Stimulated activated CD8-positive, alpha-beta memory T cell treated with anti-CD3 and anti-CD28 coated beads, Interleukin-15, amount 100 ng/mL, for 48 hours (primary cell): Measurements from ENCODE around the gene CPA1.

ENCODE experiments used
- DNase-seq, 2 donors: peaks; one replicate each; pipeline ENCODE4 v3.0.0-alpha.2; 2020; ENCODE audit warnings: low read depth in 2 of 2

The CPA1 gene

GRCh38 chr7:130394421-130395195 lies 14.3 kb downstream of the CPA1 start:
- peak in 1 of 2 donors; percentile 4 for DNase-seq

- no peak for DNase-seq
Observed at GRCh38 chr7:130395421-130395820, 15.1 kb downstream of the CPA1 start.

- no peak for DNase-seq
Observed at GRCh38 chr7:130396109-130396508, 15.8 kb downstream of the CPA1 start.

GRCh38 chr7:130397051-130397757 lies 16.9 kb downstream of the CPA1 start:
- no peak for DNase-seq

- no peak for DNase-seq
Observed at GRCh38 chr7:130397758-130398073, 17.4 kb downstream of the CPA1 start.

- DNase-seq = no peak
Observed at GRCh38 chr7:130398526-130399090, 18.3 kb downstream of the CPA1 start.

- DNase-seq = no peak
Observed at GRCh38 chr7:130400120-130400572, 19.9 kb downstream of the CPA1 start.

DNA sequence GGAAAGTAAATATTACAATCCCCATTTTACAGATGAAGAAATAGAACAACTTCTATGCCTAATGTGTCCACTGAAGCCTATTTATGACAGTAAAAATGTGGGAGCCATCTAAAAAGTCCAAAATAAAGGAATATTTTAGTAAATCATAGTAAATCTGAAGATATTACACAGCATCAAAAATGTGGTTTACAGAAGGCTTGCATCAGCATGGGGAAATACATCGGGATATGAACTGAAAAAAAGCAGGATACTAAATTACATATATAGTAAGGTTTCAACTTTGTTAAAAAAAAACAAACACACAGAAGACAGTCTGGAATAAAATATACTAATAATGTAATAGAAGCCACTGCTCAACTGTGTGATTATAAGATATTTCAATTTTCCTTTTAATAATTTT lies 20.8 kb downstream of the CPA1 start:
- DNase-seq = no peak

GRCh38 chr7:130401578-130401977 lies 21.3 kb downstream of the CPA1 start:
- no peak for DNase-seq

DNA sequence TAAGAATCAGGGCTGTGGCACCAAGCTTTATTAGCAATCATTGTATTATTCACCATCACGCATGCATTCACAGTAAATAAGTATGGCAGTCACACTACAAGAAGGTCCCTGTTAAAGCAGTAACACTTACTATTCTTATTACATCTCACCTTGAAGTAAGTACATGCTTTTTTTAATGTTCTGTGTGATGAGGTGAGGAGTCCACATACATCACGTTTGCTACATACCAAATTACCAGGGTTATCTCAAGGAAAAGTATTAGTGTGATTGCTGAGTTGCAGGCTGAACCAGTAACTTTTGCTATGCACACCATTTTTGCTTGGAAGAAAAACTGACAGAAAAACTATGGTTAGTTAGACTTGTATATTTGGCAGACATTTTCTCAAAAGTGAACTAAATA lies 24.7 kb downstream of the CPA1 start:
- DNase-seq = no peak

- no peak for DNase-seq
Observed at GRCh38 chr7:130409067-130409711, 28.9 kb downstream of the CPA1 start.

- no peak for DNase-seq
Observed at GRCh38 chr7:130409712-130410072, 29.4 kb downstream of the CPA1 start.

DNA sequence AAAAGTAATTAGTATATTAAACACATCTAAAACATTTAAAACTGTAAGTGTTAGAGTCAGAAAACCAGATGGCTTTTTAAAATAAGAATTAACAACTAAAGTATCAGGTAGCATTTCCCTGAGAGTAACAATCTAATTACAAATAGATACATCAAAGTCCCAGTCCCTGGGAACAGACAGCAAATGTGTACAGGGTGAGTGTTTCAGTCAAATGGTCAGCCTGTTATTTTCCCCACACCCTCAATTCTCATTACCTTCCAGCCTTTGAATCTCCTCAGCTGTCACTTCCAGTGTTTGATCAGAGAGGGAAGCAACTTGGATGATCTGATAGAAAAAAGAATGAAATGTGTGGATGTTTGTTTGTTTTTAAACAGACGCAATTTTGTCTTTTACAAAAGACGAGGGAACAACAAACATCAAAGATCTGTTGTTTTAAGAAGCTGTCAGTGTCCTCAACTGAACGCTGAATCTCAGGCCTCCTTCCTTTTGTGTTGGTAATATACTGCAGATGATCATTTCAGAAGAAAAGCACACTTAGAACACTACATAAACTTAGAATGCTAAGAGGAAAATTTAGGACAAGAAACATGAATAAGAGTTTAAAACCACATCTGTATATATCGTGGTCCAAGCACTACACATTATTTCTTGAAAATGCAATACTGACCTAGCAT lies 30.7 kb downstream of the CPA1 start:
- no peak for DNase-seq

DNA sequence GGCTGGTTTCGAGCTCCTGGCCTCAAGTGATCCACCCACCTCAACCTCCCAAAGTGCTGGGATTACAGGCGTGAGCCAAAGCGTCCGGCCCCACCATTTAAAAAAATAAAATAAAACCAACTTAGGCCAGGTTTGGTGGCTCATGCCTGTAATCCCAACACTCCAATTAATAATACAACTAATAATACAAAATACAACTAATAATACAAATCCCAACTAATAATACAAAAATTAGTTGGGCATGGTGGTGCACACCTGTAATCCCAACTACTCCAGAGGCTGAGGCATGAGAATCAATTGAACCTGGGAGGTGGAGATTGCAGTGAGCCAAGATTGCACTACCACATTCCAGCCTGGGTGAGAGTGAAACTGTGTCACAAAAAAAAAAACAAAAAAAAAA lies 32.9 kb downstream of the CPA1 start:
- no peak for DNase-seq

DNA sequence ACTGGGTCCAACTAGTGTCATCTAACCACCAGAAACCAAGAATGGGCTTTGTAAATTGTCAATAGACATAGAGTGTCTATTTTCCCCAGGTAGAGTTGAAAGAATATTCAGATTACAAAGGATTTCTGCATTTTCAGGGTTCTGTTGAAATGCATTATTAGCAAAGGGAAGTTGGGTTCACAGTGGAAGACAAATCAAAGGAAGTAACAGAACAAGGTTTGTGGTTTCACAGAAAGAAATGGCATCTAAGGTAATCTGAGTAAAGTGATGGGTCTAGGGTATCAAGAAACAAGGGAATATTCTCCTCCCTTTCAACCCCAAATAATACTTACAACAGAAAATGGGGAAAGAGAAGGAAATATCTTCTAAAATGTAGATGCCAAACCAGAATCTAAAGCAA lies 34.7 kb downstream of the CPA1 start:
- DNase-seq = no peak

DNA sequence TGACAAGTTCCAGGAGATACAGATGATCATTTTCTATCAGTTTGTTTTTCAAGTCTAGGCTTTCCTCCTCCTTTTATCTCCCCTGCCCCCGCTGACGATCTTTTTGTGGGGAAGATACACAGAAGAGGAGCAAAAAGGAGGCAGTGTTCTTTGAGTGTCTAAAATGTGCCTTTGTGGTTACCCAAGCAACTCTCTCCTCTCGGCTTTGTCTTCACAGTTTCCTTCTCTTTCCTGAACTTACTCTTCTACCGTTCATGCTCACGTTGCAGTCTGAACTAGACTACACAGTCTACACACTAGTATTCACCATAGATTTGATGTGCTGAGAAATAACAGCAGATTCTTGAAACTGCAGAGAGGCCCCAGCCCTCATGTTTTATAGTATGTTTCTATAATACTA lies 36.9 kb downstream of the CPA1 start:
- DNase-seq = no peak

GRCh38 chr7:130418306-130418705 lies 38.0 kb downstream of the CPA1 start:
- DNase-seq = no peak

GRCh38 chr7:130419658-130420057 lies 39.4 kb downstream of the CPA1 start:
- DNase-seq = no peak

- no peak for DNase-seq
Observed at GRCh38 chr7:130420943-130421578, 40.8 kb downstream of the CPA1 start.

DNA sequence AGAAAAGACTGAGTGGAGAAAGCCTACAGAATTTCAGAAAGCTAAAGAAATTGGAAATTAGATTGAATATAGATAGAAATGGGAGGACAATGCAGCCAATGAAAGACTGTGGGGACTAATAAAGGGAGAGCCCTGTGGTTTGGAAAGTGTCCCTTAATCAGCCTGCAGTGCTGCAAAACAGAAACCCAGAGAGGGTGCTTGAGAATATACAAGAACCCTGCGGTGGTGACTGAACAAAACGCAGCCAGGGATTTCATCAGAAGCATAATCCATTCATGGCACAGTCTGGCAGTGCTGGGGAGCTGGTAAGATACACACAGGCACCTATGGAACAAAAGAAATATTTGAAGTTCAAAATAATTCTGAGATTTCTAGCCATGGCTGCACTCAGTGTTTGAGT lies 41.4 kb downstream of the CPA1 start:
- peak in 1 of 2 donors; percentile 18 for DNase-seq

DNA sequence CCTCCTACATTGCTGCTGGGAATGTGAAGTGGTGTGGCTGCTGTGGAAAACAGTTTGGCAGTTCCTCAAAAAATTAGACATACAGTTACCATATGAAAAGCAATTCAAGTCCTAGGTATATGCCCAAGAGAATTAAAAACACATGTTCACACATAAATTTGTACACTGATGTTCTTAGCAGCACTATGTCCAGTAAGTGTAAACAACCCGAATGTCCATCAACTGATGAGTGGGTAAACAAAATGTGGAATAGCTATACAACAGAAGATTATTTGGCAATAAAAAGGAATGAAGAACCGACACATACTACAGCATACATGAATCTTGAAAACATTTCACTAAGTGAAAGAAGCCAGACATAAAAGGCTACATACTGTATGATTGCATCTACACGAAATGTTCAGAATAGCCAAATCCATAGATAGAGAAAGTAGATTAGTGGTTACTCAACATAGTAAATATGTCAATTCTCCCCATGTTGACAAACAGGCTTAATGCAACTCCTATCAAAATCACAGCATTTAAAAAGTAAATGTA lies 43.3 kb downstream of the CPA1 start:
- DNase-seq = no peak
